ENCODE data around the gene SPR. TPM values are rescaled to one million over a fixed set of nuclear protein-coding genes. Genes with fewer than 3 reads are reported as not detected.

The SPR gene
- polyA plus RNA-seq, 1 donor: 23.8 TPM

DNA sequence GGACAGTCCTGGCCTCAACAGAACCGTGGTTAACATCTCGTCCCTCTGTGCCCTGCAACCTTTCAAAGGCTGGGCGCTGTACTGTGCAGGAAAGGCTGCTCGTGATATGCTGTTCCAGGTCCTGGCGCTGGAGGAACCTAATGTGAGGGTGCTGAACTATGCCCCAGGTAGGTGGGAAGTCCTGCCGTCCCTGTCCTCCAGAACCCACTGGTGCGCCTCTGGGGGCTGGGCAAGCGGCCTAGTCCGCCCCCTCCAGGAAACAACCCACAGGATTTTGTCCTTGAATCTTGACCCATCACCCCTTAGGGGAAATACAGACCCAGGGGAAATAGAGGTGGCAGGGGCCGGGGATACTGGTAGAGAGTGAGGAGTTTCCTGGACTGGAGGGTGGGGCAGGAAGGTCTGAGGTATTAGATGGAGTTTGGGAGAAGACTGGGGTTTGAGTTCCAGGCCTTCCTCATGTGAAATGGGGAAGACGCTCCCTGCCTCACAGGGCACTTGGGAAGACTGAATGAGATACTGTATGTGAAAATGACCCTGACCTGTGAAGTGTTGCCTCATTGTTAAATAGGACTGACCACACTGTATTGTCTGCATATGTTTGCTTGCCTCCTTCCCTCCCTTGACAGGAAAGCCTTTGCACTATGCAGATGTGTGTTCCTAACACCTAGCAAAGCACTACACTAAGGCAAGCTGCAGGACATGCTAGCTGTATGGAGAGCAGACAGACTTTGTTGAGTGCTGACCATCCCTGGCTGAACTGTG lies 1.4 kb downstream of the SPR start:
- WGBS (ENCODE audit: insufficient coverage, low lambda C conversion rate): no CpG with 5 or more reads among the region's 11 CpGs

DNA sequence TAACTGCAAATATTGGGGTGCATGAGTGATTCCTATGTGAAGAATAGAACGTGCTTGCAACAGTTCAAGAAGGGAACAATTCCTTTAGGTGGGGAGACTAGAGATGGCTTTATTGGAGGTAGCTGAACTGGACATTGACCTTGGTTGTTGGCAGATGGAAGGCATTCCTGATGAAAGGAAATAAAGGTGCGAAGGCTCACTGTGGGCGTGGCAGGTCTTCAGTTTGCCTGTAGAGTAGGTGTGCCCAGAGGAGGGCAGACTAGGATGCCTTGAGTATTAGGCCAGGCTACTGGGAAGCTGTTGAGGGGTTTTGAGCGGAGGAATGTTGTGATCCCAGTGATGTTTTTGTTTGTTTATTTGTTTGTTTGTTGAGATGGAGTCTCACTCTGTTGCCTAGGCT lies 2.8 kb downstream of the SPR start:
- no peak for DNase-seq
- Histone ChIP-seq H3K27ac (ENCODE audit: low read length) (no peak overlapping the region), H3K27me3 (ENCODE audit: control insufficient read depth, insufficient read depth, low read length) (peaks cover 19% of the 10 kb centered on the region), H3K36me3 (ENCODE audit: control insufficient read depth, insufficient read depth, low read length) (peaks cover 14% of the 10 kb centered on the region), H3K4me3 (ENCODE audit: low read length) (no peak overlapping the region), H3K9me3 (ENCODE audit: control insufficient read depth, low read depth, low read length) (no peaks in the 10 kb centered on the region), H3K4me1 (ENCODE audit: control insufficient read depth, insufficient read depth, low read length) (peaks cover 23% of the 10 kb centered on the region)
- WGBS (ENCODE audit: insufficient coverage, low lambda C conversion rate): no CpG with 5 or more reads among the region's 4 CpGs

More for the DNA sequence above, 1.4 kb downstream of the SPR start:
- Histone ChIP-seq H3K36me3 (ENCODE audit: control insufficient read depth, insufficient read depth, low read length) (peaks cover 14% of the 10 kb centered on the region), H3K4me1 (ENCODE audit: control insufficient read depth, insufficient read depth, low read length) (peaks cover 23% of the 10 kb centered on the region), H3K27ac (ENCODE audit: low read length) (no peak overlapping the region), H3K27me3 (ENCODE audit: control insufficient read depth, insufficient read depth, low read length) (peaks cover 8% of the 10 kb centered on the region), H3K4me3 (ENCODE audit: low read length) (peak overlapping the region; percentile 54), H3K9me3 (ENCODE audit: control insufficient read depth, low read depth, low read length) (no peaks in the 10 kb centered on the region)
- DNase-seq: no peak

DNA sequence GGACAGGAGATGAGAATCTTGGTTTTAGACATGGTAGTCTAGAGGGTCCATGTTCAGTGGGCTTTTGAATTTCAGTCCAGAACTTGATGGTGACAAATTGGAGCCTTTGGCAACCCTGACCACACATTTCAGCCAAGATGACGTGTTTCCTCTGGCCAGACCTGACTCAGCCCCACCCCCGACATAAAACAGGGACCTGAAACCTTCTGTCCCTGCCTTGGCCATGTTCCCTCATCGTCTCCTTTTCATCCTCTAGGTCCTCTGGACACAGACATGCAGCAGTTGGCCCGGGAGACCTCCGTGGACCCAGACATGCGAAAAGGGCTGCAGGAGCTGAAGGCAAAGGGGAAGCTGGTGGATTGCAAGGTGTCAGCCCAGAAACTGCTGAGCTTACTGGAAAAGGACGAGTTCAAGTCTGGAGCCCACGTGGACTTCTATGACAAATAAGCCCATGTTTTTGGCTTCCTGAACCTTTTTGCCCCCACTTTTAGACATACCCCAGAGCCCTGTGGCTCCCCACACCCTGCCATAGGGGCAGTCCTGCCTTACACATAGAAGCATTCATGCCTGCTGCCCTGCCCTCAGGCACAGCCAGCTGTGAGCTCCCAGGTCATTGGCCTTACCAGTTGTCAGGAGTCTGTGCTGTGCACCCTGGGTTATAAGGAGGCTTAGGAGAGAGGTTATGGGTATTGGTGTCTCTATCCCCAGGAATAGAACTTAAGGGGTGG lies 4.0 kb downstream of the SPR start:
- no CpG with 5 or more reads among the region's 8 CpGs for WGBS (ENCODE audit: insufficient coverage, low lambda C conversion rate)
- no peaks in the 10 kb centered on the region for H3K9me3 ChIP-seq (ENCODE audit: control insufficient read depth, low read depth, low read length)
- peaks cover 18% of the 10 kb centered on the region for H3K27me3 ChIP-seq (ENCODE audit: control insufficient read depth, insufficient read depth, low read length)

DNA sequence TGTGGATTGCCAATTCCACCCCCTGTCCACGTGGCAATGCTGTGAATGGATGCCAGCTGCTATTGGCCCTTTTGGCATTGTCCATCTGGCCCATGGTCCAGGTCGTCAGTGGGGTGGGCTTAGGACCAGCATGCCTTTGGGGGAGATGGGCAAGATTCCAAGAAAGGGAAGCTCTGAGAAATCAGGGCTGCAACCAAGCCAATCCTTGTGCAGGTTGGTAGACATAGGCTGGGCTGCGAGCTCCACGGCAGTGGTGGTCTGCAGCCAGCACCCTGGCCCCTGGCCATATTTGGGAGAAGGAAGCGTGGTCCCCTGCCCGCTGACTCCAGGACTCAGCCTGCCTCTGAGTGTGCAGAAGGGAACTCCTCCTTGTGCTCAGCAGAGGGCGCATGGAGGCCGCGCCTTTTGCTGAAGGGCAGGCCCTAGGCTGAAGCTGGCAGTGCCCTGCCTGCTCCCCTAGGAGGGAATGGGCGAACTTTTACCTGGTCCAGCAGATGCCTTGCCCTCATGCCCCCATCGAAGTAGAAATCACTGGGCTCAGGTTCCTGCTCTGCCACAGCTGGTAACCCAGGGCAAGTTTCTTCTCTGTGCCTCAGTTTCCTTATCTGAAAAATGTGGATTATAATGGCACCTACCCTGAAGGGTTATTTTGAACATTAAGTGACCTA lies 5.4 kb downstream of the SPR start:
- H3K4me1 ChIP-seq (ENCODE audit: control insufficient read depth, insufficient read depth, low read length): peaks cover 23% of the 10 kb centered on the region
- H3K27me3 ChIP-seq (ENCODE audit: control insufficient read depth, insufficient read depth, low read length): peaks cover 16% of the 10 kb centered on the region
- H3K9me3 ChIP-seq (ENCODE audit: control insufficient read depth, low read depth, low read length): no peaks in the 10 kb centered on the region
- peaks cover 14% of the 10 kb centered on the region for H3K36me3 ChIP-seq (ENCODE audit: control insufficient read depth, insufficient read depth, low read length)
- no CpG with 5 or more reads among the region's 11 CpGs for WGBS (ENCODE audit: insufficient coverage, low lambda C conversion rate)
- H3K4me3 ChIP-seq (ENCODE audit: low read length): no peak overlapping the region
- peak; percentile 42 to 52 for DNase-seq
- no peak overlapping the region for H3K27ac ChIP-seq (ENCODE audit: low read length)

More for the DNA sequence above, 4.0 kb downstream of the SPR start:
- Histone ChIP-seq H3K4me3 (ENCODE audit: low read length) (no peak overlapping the region), H3K27ac (ENCODE audit: low read length) (no peak overlapping the region), H3K4me1 (ENCODE audit: control insufficient read depth, insufficient read depth, low read length) (peaks cover 27% of the 10 kb centered on the region), H3K36me3 (ENCODE audit: control insufficient read depth, insufficient read depth, low read length) (peaks cover 14% of the 10 kb centered on the region)
- DNase-seq: no peak

DNA sequence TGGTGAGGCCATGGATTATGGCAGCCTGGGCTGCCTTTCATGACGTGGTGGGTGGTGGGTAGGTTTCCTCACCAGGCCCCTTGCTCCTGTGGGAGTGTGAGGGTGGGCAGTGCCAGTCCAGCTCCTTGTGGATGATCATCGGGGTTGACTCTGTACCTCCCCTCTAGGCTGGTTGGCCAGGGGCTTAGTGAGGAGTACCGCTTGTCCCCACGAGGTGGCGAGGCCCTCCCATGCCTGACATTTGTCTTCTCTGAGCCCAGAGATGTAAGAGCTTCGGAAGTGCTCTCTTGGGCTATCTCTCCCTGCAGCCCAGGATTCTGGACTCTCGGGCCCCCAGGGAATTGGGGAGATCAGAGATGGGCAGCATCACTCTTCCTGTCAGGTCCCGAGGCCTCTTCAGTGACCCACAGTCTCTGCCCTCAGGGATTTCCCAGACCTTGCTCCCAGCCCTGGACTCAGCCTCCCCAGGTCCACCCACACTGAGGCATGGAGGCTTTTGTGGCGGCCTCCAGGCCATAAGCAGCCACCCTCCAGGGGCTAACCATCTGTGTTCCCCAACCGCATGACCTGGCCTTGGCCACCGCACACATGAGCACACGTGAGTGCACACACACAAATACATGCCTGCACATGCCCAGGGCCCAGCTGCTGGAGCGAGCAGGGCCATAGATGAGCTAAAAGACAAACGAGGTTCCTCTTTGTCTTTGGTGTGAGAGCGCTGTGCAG lies 6.5 kb downstream of the SPR start:
- Histone ChIP-seq H3K27me3 (ENCODE audit: control insufficient read depth, insufficient read depth, low read length) (peaks cover 27% of the 10 kb centered on the region), H3K36me3 (ENCODE audit: control insufficient read depth, insufficient read depth, low read length) (peaks cover 14% of the 10 kb centered on the region), H3K4me3 (ENCODE audit: low read length) (no peak overlapping the region), H3K9me3 (ENCODE audit: control insufficient read depth, low read depth, low read length) (no peaks in the 10 kb centered on the region), H3K27ac (ENCODE audit: low read length) (no peak overlapping the region), H3K4me1 (ENCODE audit: control insufficient read depth, insufficient read depth, low read length) (peaks cover 12% of the 10 kb centered on the region)
- DNase-seq: peak; percentile 40 to 42
- WGBS (ENCODE audit: insufficient coverage, low lambda C conversion rate): no CpG with 5 or more reads among the region's 15 CpGs

DNA sequence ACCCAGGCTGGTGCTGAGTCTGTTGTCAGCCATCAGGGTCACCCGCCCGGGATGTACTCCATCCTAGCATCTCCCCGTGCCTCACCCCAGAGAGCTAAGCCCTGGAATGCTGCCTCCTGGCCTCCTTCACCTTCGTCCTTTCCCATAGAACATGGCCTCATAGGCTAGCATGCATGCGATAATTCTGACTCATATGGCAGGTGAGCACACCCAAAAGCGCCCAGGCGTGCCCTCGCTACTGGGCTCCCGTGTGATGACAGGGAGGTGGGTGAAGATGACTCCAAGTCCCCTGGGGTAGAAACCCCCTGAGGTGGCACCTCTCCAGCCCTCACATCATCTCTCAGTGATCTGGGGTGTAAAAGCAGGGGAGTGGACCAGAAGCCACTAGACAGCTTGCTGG lies 7.3 kb downstream of the SPR start:
- Histone ChIP-seq H3K36me3 (ENCODE audit: control insufficient read depth, insufficient read depth, low read length) (peaks cover 13% of the 10 kb centered on the region), H3K4me1 (ENCODE audit: control insufficient read depth, insufficient read depth, low read length) (peaks cover 12% of the 10 kb centered on the region), H3K9me3 (ENCODE audit: control insufficient read depth, low read depth, low read length) (no peaks in the 10 kb centered on the region), H3K27ac (ENCODE audit: low read length) (no peak overlapping the region), H3K4me3 (ENCODE audit: low read length) (no peak overlapping the region), H3K27me3 (ENCODE audit: control insufficient read depth, insufficient read depth, low read length) (peaks cover 28% of the 10 kb centered on the region)
- WGBS (ENCODE audit: insufficient coverage, low lambda C conversion rate): no CpG with 5 or more reads among the region's 9 CpGs
- DNase-seq: no peak

DNA sequence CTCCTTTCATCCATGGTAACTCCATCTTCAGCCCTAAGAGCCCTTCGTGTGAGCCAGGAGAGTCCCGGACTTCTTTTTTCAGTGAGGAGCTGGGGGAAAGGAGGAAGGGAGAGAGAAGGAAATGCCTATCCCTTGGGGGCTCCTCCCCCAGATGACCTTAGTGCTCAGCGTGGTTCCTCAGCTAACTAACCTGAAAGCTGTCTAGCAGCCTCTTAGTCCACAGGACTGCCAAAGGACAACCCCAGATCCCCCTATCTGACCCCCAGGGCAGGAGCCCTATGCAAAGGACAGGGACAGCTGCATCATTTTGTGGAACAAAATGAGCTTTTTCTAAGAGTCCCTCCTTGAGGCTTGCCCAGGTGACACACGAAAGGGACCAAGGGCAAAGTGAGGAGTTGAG lies 7.9 kb downstream of the SPR start:
- H3K4me1 ChIP-seq (ENCODE audit: control insufficient read depth, insufficient read depth, low read length): peaks cover 6% of the 10 kb centered on the region
- H3K27ac ChIP-seq (ENCODE audit: low read length): no peak overlapping the region
- H3K4me3 ChIP-seq (ENCODE audit: low read length): no peak overlapping the region
- DNase-seq: no peak
- H3K9me3 ChIP-seq (ENCODE audit: control insufficient read depth, low read depth, low read length): no peaks in the 10 kb centered on the region
- no CpG with 5 or more reads among the region's 4 CpGs for WGBS (ENCODE audit: insufficient coverage, low lambda C conversion rate)
- peaks cover 11% of the 10 kb centered on the region for H3K36me3 ChIP-seq (ENCODE audit: control insufficient read depth, insufficient read depth, low read length)
- H3K27me3 ChIP-seq (ENCODE audit: control insufficient read depth, insufficient read depth, low read length): peaks cover 34% of the 10 kb centered on the region

DNA sequence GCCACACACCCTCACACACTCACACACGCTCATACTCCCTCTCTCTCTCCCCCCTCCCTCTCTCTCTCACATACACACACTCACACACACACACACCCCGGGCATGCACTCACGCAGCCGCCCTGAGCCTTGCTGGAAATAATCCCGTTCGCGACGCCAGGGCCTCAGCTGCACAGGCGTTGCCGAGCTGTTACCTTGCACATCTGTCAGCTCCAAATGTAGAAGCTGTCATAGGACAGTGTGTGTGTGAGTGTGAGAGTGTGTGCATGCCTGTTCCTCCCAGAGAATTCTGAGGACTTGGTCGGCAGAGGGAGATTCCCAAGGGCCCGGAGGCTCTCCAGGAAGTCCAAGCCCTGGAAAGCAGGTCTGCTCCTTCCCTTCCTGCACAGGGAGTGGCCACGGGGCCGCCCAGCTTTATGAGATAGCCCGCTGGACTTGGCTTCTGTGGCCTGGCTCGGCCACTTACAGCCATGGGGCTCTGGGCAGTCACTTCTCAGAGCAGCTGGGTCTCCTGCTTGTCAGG lies 8.6 kb downstream of the SPR start:
- peaks cover 6% of the 10 kb centered on the region for H3K4me1 ChIP-seq (ENCODE audit: control insufficient read depth, insufficient read depth, low read length)
- no peaks in the 10 kb centered on the region for H3K9me3 ChIP-seq (ENCODE audit: control insufficient read depth, low read depth, low read length)
- H3K27ac ChIP-seq (ENCODE audit: low read length): no peak overlapping the region
- peak; percentile 42 to 73 for DNase-seq
- peaks cover 40% of the 10 kb centered on the region for H3K27me3 ChIP-seq (ENCODE audit: control insufficient read depth, insufficient read depth, low read length)
- H3K4me3 ChIP-seq (ENCODE audit: low read length): no peak overlapping the region
- H3K36me3 ChIP-seq (ENCODE audit: control insufficient read depth, insufficient read depth, low read length): peaks cover 11% of the 10 kb centered on the region
- no CpG with 5 or more reads among the region's 16 CpGs for WGBS (ENCODE audit: insufficient coverage, low lambda C conversion rate)

DNA sequence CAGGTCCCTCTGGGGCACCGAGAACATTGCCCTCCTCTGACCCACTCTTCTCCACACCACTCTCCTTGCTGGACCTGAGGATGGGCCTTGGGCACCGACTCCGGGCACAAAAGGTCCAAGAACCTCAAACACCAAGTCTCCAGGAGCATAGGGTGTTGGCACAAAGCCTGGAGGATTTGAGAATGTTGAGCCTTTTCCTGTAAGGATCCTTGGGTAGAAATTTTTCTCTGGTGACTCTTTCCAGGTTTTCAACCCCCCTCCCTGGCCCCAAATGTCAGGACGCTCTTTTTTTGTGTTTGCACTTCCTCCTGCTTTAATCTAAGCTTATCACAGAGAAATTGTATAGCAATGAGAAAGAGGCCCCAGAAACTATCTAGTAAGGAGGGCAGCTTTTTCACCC lies 9.2 kb downstream of the SPR start:
- H3K27ac ChIP-seq (ENCODE audit: low read length): no peak overlapping the region
- 0% methylated on average over 1 of the region's 4 CpGs for WGBS (ENCODE audit: insufficient coverage, low lambda C conversion rate)
- no peaks in the 10 kb centered on the region for H3K9me3 ChIP-seq (ENCODE audit: control insufficient read depth, low read depth, low read length)
- H3K27me3 ChIP-seq (ENCODE audit: control insufficient read depth, insufficient read depth, low read length): peaks cover 46% of the 10 kb centered on the region
- DNase-seq: no peak
- peaks cover 8% of the 10 kb centered on the region for H3K36me3 ChIP-seq (ENCODE audit: control insufficient read depth, insufficient read depth, low read length)
- peaks cover 6% of the 10 kb centered on the region for H3K4me1 ChIP-seq (ENCODE audit: control insufficient read depth, insufficient read depth, low read length)
- no peak overlapping the region for H3K4me3 ChIP-seq (ENCODE audit: low read length)
